NCI-H774 (cell line): Measurements from ENCODE around the gene MED29.

Source experiments
- DNase-seq: peaks from one replicate; lab custom pipeline; 2025; lab: John Stamatoyannopoulos, UW

The MED29 gene

GRCh38 chr19:39399668-39400050 lies 8.5 kb downstream of the MED29 start:
- DNase-seq: no peak

GRCh38 chr19:39400061-39400460 lies 8.9 kb downstream of the MED29 start:
- no peak for DNase-seq

GRCh38 chr19:39401070-39401548 lies 9.9 kb downstream of the MED29 start:
- no peak for DNase-seq

- DNase-seq: no peak
These were observed 10.6 kb downstream of the MED29 start for GRCh38 chr19:39401549-39402345.

- DNase-seq: peak; percentile 59
These were observed 11.4 kb downstream of the MED29 start for GRCh38 chr19:39402346-39403300.

GRCh38 chr19:39403331-39404312 lies 12.4 kb downstream of the MED29 start:
- DNase-seq: no peak

- DNase-seq: no peak
These were observed 14.2 kb downstream of the MED29 start for GRCh38 chr19:39405261-39405957.

- no peak for DNase-seq
These were observed 14.9 kb downstream of the MED29 start for GRCh38 chr19:39405958-39406655.

GRCh38 chr19:39406656-39407409 lies 15.7 kb downstream of the MED29 start, which contains the start of gene ZFP36:
ZFP36 (plus strand) TSS chr19:39406847; CDS start chr19:39406905, 58 bp downstream.
- DNase-seq: peak; percentile 50

- DNase-seq: no peak
These were observed 16.2 kb downstream of the MED29 start for GRCh38 chr19:39407410-39407659.

GRCh38 chr19:39407660-39408391 lies 16.6 kb downstream of the MED29 start:
- no peak for DNase-seq

GRCh38 chr19:39408392-39409207 lies 17.4 kb downstream of the MED29 start:
- DNase-seq: no peak

GRCh38 chr19:39409208-39410016 lies 18.2 kb downstream of the MED29 start:
- DNase-seq: peak; percentile 91

- no peak for DNase-seq
These were observed 19.0 kb downstream of the MED29 start for GRCh38 chr19:39410017-39410830.

GRCh38 chr19:39410831-39411080 lies 19.6 kb downstream of the MED29 start:
- DNase-seq: no peak

GRCh38 chr19:39411081-39411831 lies 20.1 kb downstream of the MED29 start:
- DNase-seq: no peak
